ENCODE measurements around the gene ST8SIA4.

ST8SIA4 gene

DNA sequence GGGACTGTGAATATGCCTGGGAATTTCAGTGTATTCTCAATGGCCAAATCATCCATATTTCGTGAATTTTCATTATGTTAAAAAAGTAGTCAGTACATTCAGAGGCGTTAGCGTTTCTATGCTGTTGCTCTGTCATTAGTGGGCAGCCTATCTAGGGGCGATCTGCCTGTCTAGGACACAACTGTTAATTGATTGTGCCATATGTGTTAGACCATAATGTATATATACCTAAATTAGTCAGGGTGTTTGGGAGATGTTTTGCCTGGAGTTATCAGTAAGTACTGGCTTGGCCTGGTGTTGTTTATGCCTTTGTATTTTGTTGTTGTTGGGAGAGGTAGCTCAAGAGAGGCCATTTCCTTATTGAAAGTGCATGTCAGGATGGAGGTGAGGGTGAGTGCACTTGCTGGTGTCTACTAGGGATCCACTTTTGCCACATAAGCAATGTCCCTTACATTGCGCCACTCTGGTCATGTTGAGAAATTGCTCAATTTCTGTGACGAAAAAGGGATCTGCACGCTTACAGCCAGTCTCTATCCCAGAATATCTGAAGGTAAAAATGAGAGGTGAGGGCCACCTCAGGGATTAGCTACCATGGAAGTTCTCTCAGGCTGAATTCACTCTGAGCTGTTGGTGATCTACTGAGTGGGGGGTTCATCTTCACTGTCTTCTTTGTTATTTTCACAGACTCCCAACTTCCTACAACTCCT lies 123.3 kb downstream of the ST8SIA4 start:
- no peak for DNase-seq (ENCODE audit: low read depth)

DNA sequence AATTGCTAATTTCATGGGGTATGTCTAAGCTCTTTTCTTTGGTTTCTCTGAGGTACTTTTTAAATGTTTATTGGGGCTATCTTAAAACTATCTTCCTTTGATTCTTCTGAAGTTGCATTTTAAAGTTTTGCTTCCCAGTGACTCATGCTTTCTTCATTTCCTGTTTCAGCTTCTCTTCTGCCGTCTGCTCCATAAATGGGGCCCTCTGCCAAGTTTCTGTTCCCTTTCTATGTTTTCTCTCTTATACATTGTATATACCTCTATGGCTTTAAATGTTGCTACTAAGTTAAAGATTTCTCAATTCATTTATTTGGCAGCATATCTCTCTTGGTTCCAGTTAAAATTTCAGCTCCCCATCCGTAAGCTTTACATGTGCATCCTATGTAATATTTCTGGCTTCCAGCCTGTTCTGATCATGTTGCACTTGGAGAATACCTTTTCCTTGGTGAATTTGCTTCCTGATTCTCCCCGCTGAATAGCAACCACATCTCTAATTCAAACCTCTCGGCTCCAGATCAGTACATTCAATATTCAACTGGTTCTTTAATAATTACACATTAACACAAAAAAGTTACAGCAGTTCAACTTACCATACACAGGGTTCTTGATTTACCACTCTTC lies 125.3 kb downstream of the ST8SIA4 start:
- DNase-seq (ENCODE audit: low read depth): no peak

- DNase-seq (ENCODE audit: low read depth): no peak
Measured at GRCh38 chr5:100775533-100775855, 127.6 kb downstream of the ST8SIA4 start.

DNA sequence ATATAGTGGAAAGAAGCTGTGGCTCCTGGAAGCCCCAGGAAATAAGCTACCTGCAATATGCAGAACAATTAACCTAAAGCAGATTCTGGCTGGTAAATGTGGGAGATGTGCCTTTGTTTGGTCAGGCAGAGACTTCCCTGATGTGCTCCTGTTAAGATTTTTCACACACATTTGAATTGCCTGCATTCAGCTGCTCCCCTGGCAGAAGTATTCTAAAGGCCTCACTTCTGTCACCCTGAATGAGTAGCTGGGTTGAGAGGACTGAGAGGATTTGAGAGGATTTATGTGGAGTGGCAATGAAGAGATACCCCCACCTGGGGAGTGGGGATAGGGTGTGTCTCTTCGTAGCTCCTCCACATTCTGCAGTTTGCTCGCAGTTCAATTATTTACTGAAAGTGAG lies 130.5 kb downstream of the ST8SIA4 start:
- DNase-seq (ENCODE audit: low read depth): no peak

DNA sequence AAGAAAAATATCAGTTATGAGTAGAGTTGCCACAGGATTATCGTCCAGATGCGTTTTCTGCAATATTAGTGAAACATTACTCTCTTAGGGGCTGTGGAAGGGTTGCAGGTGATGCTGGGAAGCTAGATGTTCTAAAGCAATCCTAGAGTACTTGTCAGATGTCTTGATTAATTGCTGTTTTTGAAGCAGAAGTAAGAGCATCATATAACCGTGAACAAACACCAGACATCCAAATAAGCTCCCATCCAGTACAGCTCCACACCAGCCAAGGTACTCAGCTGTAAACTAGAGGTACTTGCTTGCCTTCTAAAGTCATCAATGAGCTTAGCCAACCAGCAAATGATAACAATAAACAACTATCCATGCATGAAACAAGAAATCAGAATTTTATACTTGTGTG lies 131.1 kb downstream of the ST8SIA4 start:
- no peak for DNase-seq (ENCODE audit: low read depth)

DNA sequence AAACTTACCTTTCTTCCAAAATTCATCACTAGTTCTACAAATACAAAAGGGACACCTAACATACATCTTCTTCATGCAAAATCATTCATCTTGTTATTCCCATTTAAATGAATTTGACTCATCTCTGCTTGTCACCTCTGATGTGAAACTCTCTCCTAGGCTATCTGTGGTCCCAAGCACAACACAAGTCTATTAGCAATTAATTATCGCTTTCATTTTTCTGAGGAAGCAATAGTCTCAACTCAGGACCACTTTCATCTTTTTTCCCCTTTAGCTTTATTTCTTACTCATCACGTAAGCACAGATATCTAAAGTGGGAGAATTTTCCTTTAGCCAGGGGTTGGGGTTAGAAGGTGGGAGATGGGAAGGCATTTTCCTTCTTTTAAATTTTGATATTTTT lies 131.9 kb downstream of the ST8SIA4 start:
- no peak for DNase-seq (ENCODE audit: low read depth)

- no peak for DNase-seq (ENCODE audit: low read depth)
Measured at GRCh38 chr5:100768221-100768620, 134.9 kb downstream of the ST8SIA4 start.

DNA sequence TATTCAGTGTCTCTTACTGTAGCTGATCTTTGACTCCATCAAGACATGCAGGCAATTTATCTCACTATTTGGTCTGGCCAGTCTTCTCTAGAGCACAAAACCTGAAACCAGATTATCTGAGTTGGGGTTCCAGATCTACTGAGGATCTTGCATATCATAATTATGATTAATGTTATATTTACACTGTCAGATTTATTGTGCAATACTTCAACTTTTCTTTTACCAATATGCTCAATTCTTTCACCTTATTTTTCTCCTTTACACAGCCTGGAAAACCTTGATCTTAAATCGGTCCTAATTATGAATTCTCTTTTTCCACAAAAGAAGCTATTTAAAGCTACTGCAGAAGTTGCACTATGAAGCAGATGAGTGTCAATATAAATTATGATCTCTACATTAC lies 140.1 kb downstream of the ST8SIA4 start:
- no peak for DNase-seq (ENCODE audit: low read depth)

DNA sequence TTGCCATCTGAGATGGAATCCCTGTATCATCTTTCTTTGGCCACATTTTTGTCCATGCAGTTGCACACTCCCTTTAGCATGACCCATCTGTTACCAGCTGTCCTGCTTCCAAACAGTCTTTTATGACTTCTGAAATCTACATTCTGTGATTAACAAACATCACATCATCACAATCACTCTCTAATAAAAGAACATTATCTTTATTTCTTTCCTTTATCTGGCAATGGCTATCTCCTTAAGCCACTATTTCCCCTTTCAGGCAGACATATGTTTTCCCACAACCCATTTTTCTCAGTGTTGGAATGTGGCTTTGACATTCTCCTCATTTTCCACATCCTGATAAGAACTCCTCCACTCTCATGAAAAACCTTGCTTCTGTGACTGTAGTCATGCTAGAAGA lies 141.0 kb downstream of the ST8SIA4 start:
- no peak for DNase-seq (ENCODE audit: low read depth)

GRCh38 chr5:100761192-100761591 lies 141.9 kb downstream of the ST8SIA4 start:
- DNase-seq (ENCODE audit: low read depth): no peak

DNA sequence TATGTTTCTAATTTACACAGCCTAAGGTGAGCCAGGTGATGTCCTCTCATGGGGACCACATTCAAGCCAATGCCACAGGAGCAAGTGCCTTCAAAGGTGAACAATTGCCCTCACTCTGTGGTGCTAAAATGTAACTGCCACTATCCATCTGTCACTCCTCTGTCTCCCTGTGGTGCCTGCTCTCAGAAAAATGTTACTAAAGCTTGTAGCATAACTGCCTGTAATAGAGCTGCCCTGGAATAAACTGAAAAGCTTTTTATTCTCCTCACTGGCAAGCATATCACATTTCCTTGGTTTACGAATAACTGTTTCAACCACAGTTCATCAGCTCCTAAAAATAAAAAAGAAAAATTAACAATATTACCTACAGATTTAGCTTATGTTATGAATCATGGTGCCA lies 142.4 kb downstream of the ST8SIA4 start:
- DNase-seq (ENCODE audit: low read depth): no peak

DNA sequence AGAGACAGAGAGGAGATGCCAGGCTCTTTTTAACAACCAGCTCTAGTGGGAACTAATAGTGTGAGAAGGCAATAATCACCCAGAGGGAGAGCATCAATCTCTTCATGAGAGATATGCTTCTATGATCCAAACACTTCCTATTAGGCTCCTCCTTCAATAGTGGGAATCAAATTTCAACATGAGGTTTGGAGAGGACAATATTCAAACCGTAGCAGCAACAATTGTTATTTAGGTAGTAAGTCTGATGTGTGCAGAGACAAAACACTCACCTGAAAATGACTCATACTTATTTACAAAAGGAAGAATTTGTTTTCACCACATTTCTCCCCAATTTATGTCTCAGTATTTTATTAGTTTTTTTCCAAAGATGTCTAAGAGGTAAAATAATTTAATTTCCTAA lies 144.3 kb downstream of the ST8SIA4 start:
- no peak for DNase-seq (ENCODE audit: low read depth)

DNA sequence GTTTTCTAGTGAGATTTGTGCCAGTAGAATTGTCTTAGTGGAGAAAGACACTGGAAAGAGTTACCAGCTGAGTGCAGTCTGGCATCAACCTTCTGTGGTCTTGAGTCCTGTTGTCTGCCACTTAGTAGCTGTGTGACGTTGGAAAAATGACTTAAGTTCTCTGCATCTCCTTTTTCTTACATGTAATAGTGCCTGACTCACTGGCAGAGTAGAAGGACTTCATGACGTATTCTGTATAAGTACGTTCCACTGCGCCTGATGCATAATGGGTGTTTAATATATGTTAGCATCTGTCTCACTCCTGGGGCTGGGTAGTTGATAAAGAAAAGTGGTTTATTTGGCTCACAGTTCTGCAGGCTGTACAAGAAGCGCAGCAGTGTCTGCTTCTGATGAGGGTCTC lies 144.8 kb downstream of the ST8SIA4 start:
- no peak for DNase-seq (ENCODE audit: low read depth)

DNA sequence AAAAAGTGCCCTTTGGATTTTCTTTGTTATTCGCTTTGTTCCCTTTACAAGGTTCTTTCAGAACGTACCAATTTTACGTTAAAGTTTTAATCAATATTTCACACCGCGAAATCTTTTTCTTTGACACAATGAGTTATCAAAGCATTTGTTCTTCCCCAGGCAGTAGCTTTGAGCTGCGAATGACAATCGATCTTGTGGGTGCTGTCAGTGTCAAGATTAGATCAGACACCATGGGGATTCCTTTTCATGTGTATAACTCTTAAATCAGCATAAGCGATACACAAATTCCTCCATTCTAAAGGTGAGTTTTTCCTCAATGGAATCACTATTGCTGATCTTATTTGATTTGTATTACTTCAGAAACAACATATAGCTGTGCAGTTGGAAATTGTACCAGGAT lies 145.5 kb downstream of the ST8SIA4 start:
- DNase-seq (ENCODE audit: low read depth): no peak
